ENCODE data around the gene C12orf42.

DNA sequence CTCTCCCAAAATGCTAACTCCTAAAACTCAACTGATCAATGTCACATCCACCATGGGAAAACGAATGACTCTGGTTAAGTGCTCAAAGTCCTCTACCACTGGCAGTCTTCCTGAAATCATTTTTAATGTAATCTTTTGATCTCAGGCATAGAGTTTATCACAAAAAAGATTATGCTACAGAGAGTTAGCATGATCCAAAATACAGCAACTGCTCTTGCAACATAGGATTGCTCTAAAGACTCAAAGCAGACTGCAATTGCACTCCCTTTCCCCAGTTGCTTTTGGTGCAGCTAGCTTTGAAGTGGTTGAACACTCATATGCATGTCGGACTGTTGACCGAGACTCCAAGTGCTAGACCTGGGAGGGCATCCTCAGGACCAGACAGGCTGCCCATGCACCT lies 109.3 kb downstream of the C12orf42 start:
- TF ChIP-seq, protein P1, sequence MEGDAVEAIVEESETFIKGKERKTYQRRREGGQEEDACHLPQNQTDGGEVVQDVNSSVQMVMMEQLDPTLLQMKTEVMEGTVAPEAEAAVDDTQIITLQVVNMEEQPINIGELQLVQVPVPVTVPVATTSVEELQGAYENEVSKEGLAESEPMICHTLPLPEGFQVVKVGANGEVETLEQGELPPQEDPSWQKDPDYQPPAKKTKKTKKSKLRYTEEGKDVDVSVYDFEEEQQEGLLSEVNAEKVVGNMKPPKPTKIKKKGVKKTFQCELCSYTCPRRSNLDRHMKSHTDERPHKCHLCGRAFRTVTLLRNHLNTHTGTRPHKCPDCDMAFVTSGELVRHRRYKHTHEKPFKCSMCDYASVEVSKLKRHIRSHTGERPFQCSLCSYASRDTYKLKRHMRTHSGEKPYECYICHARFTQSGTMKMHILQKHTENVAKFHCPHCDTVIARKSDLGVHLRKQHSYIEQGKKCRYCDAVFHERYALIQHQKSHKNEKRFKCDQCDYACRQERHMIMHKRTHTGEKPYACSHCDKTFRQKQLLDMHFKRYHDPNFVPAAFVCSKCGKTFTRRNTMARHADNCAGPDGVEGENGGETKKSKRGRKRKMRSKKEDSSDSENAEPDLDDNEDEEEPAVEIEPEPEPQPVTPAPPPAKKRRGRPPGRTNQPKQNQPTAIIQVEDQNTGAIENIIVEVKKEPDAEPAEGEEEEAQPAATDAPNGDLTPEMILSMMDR (IDR thresholded peaks at IDR 0.05): no peak
- TF ChIP-seq POLR2A (IDR thresholded peaks at IDR 0.05): no peak

Measured in lower leg skin (tissue), 3 donors.